ES-I3 (cell line): ENCODE data around the gene RBMS3.
"Not testable (repeated sequence)": the region's sequence is repeated elsewhere in the genome, so short reads cannot be mapped to it uniquely, and the experiment has no call there.

Source experiments
- H3K36me3 ChIP-seq: 2 replicates; pipeline ENCODE4 v1.6.1; 2013; ENCODE audit warnings: mild to moderate bottlenecking, low read length, control low read depth, moderate library complexity; ENCODE audit not compliant: insufficient read depth
- H3K4me1 ChIP-seq: 2 replicates; pipeline ENCODE4 v1.6.1; 2013; ENCODE audit warnings: mild to moderate bottlenecking, control low read depth, low read length; ENCODE audit not compliant: insufficient read depth
- H3K9ac ChIP-seq: 2 replicates; pipeline ENCODE4 v1.6.1; 2013; ENCODE audit warnings: low read depth, mild to moderate bottlenecking, low read length, moderate library complexity
- H3K9me3 ChIP-seq: 2 replicates; pipeline ENCODE4 v1.6.1; 2013; ENCODE audit warnings: mild to moderate bottlenecking, low read length, moderate library complexity; ENCODE audit not compliant: control insufficient read depth, insufficient read depth

RBMS3 gene

DNA sequence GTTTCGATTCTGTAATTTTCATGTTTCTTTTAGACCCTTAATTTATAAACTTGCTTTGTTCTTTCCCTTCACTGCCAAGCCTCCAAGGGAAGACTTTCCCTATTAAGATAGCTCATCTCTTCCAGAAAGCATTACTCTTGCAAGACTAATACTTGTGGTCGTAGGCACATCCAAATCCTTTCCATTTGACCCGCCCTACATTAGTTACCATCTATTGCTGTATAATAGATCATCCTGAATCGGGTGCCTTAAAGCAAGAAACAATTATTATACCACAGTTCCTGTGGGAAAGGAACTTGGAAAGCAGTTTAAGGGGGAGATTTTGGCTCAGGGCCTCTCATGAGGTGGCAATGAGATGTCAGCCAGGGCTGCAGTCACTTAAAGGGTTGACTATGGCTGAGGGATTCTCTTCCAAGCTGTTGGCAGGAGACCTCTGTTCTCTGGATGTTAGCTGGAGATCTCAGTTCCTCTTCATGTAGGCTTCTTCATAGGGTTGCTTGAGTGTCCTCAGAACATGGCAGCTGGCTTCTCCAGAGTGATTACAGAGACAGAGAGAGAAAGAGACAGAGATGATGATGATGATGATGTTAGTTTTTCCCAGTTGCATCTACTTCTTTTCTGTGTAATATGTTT is 755.2 kb downstream of the RBMS3 start:
- Histone ChIP-seq H3K36me3 (no peaks in the 10 kb centered on the region), H3K9ac (no peak overlapping the region), H3K4me1 (no peaks in the 10 kb centered on the region), H3K9me3 (no peaks in the 10 kb centered on the region)

GRCh38 chr3:30040126-30040525 is 759.3 kb downstream of the RBMS3 start:
- H3K4me1 ChIP-seq: peaks cover 24% of the 10 kb centered on the region
- H3K9ac ChIP-seq: no peak overlapping the region
- no peaks in the 10 kb centered on the region for H3K9me3 ChIP-seq
- H3K36me3 ChIP-seq: no peaks in the 10 kb centered on the region

- not testable (repeated sequence) for H3K9ac ChIP-seq, H3K9me3 ChIP-seq, H3K36me3 ChIP-seq
- H3K4me1 ChIP-seq: peaks cover 24% of the 10 kb centered on the region
These were observed 760.6 kb downstream of the RBMS3 start for GRCh38 chr3:30041481-30041880.

GRCh38 chr3:30042274-30042859 is 761.5 kb downstream of the RBMS3 start:
- Histone ChIP-seq H3K4me1 (peaks cover 24% of the 10 kb centered on the region), H3K36me3 (no peaks in the 10 kb centered on the region), H3K9ac (no peak overlapping the region), H3K9me3 (no peaks in the 10 kb centered on the region)

- Histone ChIP-seq H3K36me3 (no peaks in the 10 kb centered on the region), H3K4me1 (peaks cover 24% of the 10 kb centered on the region), H3K9me3 (no peaks in the 10 kb centered on the region), H3K9ac (no peak overlapping the region)
These were observed 762.2 kb downstream of the RBMS3 start for GRCh38 chr3:30042916-30043555.

- Histone ChIP-seq H3K9me3 (no peaks in the 10 kb centered on the region), H3K4me1 (peaks cover 24% of the 10 kb centered on the region), H3K36me3 (no peaks in the 10 kb centered on the region), H3K9ac (no peak overlapping the region)
These were observed 763.6 kb downstream of the RBMS3 start for GRCh38 chr3:30044515-30044914.

GRCh38 chr3:30048431-30048830 is 767.6 kb downstream of the RBMS3 start:
- Histone ChIP-seq H3K4me1 (peaks cover 14% of the 10 kb centered on the region), H3K9ac (no peak overlapping the region), H3K36me3 (no peaks in the 10 kb centered on the region), H3K9me3 (no peaks in the 10 kb centered on the region)

GRCh38 chr3:30050116-30050515 is 769.2 kb downstream of the RBMS3 start:
- not testable (repeated sequence) for H3K4me1 ChIP-seq, H3K9ac ChIP-seq, H3K36me3 ChIP-seq, H3K9me3 ChIP-seq

- H3K36me3 ChIP-seq: no peaks in the 10 kb centered on the region
- H3K4me1 ChIP-seq: peaks cover 13% of the 10 kb centered on the region
- no peaks in the 10 kb centered on the region for H3K9me3 ChIP-seq
- no peak overlapping the region for H3K9ac ChIP-seq
These were observed 778.4 kb downstream of the RBMS3 start for GRCh38 chr3:30059240-30059639.
